Adipose tissue (tissue), 3 donors: ENCODE data around the gene ETV3. TPM values are rescaled to one million over a fixed set of nuclear protein-coding genes. Genes with fewer than 3 reads are reported as not detected.

ENCODE experiments used
- H3K27ac ChIP-seq: one replicate; pipeline ENCODE4 v1.5.1; 2013; ENCODE audit warnings: low read depth, low read length
- WGBS, 3 donors: extraction: QIAGEN DNeasy Blood & Tissue Kit; methylation state at CpG; one replicate each; pipeline ENCODE4 v1.1.7; 2013; 5-methylcytosine and 5-hydroxymethylcytosine counted together
- polyA plus RNA-seq, 3 donors: library from polyadenylated mRNA; stranded (reverse); fragments of 200-250 nt; gene quantifications; one replicate each; pipeline ENCODE4 v1.2.3, GENCODE V29; 2013
- donor health status: healthy with polysubstance abuse.
- donor health status: Bipolar disorder and iron deficiency.
- donor health status: healthy.

ETV3 gene
- polyA plus RNA-seq, 3 donors, result 3.4 to 18.4 (median 12.8) TPM

- no peak overlapping the region for H3K27ac ChIP-seq
- WGBS, 3 donors, result 52 to 55% (median 53%) methylated on average over 5 of the region's 5 CpGs
Observed at GRCh38 chr1:157166590-157166989, 28.4 kb upstream of the ETV3 start.

DNA sequence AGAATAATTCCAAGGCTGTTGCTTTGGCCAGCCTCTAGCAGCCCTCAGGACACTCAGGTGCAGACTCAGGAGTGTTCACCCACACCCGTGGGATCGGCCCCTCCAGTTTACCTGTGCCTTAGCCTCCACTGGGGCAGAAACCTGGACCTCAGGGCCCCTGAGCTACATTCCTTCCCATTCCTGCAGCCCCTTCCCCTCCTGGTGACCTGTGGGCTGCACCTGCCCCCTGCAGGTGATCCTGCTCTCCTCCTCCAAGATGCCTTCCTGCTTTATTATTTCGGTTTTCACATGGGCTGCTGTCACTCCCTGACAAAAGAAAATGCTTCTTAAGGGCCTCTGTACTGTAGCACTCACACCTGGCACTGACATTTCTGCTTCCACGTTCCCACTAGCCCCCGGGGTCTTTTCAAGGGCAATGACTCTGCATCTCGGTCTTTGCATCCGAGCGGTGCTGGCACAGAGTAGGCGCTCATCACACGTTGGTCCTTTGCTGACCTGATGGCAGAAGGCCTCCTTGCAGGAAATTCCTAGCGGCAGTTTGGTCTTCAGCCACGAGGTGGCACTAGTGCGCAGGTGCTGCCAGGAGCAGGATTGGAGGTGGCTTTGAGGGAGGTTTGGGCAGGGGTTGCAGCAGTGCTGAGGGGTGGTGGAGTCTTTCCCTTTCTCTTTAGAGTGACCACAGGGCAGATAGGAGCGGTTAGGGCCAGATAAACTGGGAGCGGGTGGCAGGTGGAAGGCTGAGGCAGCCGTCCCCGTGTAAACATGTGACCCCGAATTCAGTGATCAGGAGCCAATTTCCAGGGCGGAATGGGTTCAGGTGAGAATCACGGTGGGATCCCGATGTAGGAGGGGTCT lies 25.3 kb upstream of the ETV3 start:
- WGBS, 3 donors, result 9 to 14% (median 14%) methylated on average over 21 of the region's 21 CpGs
- H3K27ac ChIP-seq, result no peak overlapping the region

- H3K27ac ChIP-seq, result no peak overlapping the region
- 86 to 93% (median 91%) methylated on average over 4 of the region's 4 CpGs for WGBS, 3 donors
Observed at GRCh38 chr1:157162345-157162744, 24.1 kb upstream of the ETV3 start.

GRCh38 chr1:157161901-157162300 lies 23.7 kb upstream of the ETV3 start:
- WGBS, 3 donors, result 77 to 95% (median 91%) methylated on average over 5 of the region's 5 CpGs
- no peak overlapping the region for H3K27ac ChIP-seq

- 65 to 90% (median 69%) methylated on average over 4 of the region's 4 CpGs for WGBS, 3 donors
- no peak overlapping the region for H3K27ac ChIP-seq
Observed at GRCh38 chr1:157158967-157159366, 20.8 kb upstream of the ETV3 start.

GRCh38 chr1:157157501-157158190 lies 19.5 kb upstream of the ETV3 start:
- 57 to 69% (median 67%) methylated on average over 9 of the region's 9 CpGs for WGBS, 3 donors
- H3K27ac ChIP-seq, result no peak overlapping the region

DNA sequence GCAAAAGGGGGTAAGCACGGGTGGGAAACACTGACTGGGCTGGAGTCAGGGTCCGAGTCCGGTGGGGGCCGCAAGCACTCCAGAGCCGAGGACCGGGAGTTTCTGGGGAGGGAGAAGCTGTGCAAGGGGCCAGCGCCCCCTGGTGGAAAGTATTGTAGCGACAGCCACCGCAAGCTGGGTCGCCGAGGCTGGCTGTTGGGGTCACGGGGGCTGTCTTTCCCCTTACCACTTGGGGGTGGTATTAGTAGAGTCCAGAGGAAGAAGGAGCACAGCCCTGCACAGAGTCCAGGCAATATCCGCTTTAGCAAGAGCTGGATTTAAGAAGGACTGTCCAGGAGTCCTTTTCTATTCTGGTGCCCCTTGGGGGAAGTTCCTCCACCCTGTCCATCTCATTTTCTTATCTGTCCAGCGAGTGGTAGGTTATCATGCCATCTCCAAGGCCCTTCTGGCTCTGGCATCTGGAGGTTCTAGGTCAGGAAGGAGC lies 17.9 kb upstream of the ETV3 start:
- WGBS, 3 donors, result 3 to 4% (median 4%) methylated on average over 14 of the region's 14 CpGs
- no peak overlapping the region for H3K27ac ChIP-seq

GRCh38 chr1:157155658-157156057 lies 17.5 kb upstream of the ETV3 start:
- 7 to 19% (median 10%) methylated on average over 7 to 8 of the region's 8 CpGs for WGBS, 3 donors
- H3K27ac ChIP-seq, result no peak overlapping the region

GRCh38 chr1:157154940-157155514 lies 16.8 kb upstream of the ETV3 start:
- H3K27ac ChIP-seq, result no peak overlapping the region
- 13 to 23% (median 17%) methylated on average over 6 to 7 of the region's 7 CpGs for WGBS, 3 donors

GRCh38 chr1:157154291-157154690 lies 16.1 kb upstream of the ETV3 start:
- WGBS, 3 donors, result 74 to 80% (median 76%) methylated on average over 5 of the region's 5 CpGs
- no peak overlapping the region for H3K27ac ChIP-seq

GRCh38 chr1:157153746-157154145 lies 15.6 kb upstream of the ETV3 start:
- 59 to 68% (median 63%) methylated on average over 1 of the region's 1 CpG for WGBS, 3 donors
- no peak overlapping the region for H3K27ac ChIP-seq

DNA sequence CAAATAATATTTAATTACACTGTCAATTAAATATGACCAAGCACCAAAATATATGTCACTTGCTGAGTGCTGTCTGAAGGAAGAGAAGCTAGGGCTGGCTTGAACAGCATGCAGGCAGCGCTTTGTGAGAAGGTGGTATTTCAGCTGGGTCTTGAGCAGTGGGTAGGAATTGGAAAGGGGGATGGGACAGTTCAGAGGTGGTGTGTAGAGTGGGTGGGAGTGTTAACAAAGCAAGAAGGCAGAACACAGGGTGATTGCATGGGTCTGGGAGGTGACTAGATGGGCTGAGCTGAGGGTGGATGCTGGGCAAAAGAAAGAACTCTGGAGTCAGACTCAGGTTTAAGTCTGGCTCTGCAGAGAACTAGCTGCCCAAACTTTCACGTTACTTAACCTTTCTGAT lies 14.3 kb upstream of the ETV3 start:
- WGBS, 3 donors, result 91 to 100% (median 98%) methylated on average over 2 of the region's 2 CpGs
- no peak overlapping the region for H3K27ac ChIP-seq

DNA sequence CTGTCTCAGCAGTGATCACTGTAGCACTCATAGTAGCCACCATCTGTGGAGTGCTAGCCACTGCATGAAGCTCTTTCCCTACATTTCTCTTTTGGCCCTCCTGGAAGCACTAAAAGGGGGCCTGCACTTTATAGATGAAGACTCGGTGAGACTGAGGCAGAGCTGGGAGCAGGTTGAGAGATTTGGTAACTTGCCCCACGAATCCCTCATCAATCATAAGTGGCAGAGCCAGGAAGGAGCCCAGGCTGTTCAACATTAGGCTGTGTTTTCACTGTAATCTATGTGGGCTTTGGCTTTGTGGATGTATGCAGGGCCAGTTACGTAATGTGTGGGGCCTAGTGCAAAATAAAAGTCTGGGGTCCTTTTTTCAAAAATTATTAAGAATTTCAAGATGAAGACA lies 13.3 kb upstream of the ETV3 start:
- no peak overlapping the region for H3K27ac ChIP-seq
- WGBS, 3 donors, result 64 to 70% (median 65%) methylated on average over 3 of the region's 3 CpGs

- H3K27ac ChIP-seq, result no peak overlapping the region
- WGBS, 3 donors, result 84 to 91% (median 85%) methylated on average over 3 of the region's 3 CpGs
Observed at GRCh38 chr1:157151073-157151472, 12.9 kb upstream of the ETV3 start.

DNA sequence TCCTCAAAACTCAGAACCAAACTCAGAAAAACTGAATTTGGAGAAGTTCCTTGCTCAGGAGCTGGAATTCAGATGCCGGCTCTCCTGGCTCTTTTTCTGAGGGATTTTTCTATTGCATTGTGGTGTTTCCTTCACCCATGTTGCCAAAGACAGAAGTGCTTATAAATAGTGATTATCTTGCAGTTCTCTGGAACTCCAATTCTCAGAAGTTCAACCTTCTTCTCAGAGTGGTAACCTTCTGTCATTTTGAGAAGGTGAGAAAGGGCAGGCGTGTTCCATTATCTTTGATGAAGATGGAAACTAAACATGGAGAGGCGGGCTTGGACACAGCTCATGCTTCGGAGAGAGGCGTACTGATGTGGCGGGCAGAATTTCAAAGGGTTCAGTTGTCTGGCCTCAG lies 12.4 kb upstream of the ETV3 start:
- no peak overlapping the region for H3K27ac ChIP-seq
- 90 to 96% (median 92%) methylated on average over 6 of the region's 6 CpGs for WGBS, 3 donors

GRCh38 chr1:157147906-157148700 lies 9.9 kb upstream of the ETV3 start:
- WGBS, 3 donors, result 57 to 65% (median 64%) methylated on average over 10 of the region's 10 CpGs
- no peak overlapping the region for H3K27ac ChIP-seq

DNA sequence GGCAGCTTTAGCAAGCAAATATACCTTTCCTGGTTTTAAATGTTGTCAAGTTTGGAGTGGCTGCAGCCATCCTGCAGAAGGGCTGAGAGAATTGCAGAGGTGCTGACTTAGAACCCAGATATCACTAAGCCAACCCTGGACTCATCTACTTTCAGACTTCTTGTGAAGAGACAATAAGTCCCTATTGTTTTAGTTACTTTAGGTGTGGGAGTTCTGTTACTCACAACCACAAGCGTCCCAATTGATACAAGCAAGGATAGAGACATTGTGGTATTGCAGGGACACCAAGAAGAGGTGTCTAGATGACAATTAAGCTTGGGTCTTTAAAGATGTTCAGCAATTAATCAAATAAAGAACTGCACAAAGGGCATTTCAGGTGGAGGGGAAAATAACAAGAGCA lies 8.8 kb upstream of the ETV3 start:
- WGBS, 3 donors, result 78 to 97% (median 89%) methylated on average over 1 of the region's 1 CpG
- no peak overlapping the region for H3K27ac ChIP-seq

DNA sequence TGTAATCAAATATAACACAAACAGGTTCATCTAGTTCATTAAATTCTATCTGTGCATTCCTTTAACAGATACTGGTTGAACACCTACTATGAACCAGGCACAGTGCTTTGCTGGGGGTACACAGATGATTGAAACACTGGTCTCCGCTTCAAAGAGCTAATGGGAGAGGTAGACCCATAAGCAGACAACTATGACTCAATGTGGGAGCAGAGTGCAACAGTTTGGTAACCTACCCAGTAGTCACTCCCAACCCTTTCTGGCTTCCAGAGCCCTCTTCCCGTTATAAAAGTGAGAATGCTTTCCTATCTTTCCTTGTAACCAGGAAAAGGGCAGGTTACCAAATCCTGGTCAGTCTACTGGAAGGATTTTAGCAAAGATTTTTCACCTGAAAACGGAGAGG lies 8.0 kb upstream of the ETV3 start:
- WGBS, 3 donors, result 74 to 84% (median 82%) methylated on average over 3 of the region's 3 CpGs
- no peak overlapping the region for H3K27ac ChIP-seq

DNA sequence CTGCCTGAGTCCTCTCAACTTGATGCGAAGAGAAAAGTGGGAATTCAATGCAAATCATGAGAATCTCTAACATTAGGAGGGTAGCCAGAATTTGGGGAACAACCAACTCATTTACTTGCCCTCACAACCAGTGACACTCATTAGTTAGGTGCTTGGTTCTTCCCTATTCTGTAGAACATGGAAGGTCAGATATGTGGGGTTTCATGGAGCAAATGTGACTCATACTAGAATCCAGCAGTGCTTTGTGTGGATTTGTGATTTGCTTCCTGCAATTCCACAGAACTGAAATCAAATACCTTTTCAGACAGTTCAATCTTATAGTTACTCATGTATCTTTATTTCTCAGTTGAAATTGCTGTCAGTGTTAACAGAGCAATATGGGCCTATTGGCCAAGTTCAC lies 6.9 kb upstream of the ETV3 start:
- WGBS, 3 donors, result 88 to 97% (median 92%) methylated on average over 1 of the region's 1 CpG
- no peak overlapping the region for H3K27ac ChIP-seq
